Measurements from ENCODE around the gene ADCY3.
A peak's percentile ranks its signal among the peaks of the same experiment; 100 is the strongest.

ADCY3 gene

DNA sequence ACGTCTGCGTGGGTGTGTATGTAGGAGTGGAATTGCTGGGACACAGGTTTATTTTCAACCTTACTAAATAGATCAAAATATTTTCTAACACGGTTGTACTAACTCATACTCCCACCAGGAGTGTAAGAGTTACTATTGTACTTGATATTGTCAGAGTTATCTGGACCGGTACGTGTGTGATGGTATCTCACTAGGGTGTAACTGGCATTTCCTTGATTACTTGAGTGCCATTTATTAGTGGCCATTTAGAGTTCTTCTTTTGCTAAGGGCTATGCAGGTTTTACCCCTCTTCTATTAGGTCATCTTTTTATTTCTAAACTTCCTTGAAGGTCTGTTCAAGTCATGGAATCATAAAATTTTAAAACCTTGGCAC, 93.3 kb downstream of the ADCY3 start:
- DNase-seq = no peak
- Histone ChIP-seq H3K9me3 (no peaks in the 10 kb centered on the region), H3K4me1 (no peaks in the 10 kb centered on the region), H3K36me3 (peaks cover 16% of the 10 kb centered on the region), H3K4me3 (ENCODE audit: low read depth, low read length) (no peak overlapping the region), H3K27me3 (no peaks in the 10 kb centered on the region)
- TF ChIP-seq, protein P1, sequence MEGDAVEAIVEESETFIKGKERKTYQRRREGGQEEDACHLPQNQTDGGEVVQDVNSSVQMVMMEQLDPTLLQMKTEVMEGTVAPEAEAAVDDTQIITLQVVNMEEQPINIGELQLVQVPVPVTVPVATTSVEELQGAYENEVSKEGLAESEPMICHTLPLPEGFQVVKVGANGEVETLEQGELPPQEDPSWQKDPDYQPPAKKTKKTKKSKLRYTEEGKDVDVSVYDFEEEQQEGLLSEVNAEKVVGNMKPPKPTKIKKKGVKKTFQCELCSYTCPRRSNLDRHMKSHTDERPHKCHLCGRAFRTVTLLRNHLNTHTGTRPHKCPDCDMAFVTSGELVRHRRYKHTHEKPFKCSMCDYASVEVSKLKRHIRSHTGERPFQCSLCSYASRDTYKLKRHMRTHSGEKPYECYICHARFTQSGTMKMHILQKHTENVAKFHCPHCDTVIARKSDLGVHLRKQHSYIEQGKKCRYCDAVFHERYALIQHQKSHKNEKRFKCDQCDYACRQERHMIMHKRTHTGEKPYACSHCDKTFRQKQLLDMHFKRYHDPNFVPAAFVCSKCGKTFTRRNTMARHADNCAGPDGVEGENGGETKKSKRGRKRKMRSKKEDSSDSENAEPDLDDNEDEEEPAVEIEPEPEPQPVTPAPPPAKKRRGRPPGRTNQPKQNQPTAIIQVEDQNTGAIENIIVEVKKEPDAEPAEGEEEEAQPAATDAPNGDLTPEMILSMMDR (IDR thresholded peaks at IDR 0.05; ENCODE audit: low read depth, low read length) = no peak

DNA sequence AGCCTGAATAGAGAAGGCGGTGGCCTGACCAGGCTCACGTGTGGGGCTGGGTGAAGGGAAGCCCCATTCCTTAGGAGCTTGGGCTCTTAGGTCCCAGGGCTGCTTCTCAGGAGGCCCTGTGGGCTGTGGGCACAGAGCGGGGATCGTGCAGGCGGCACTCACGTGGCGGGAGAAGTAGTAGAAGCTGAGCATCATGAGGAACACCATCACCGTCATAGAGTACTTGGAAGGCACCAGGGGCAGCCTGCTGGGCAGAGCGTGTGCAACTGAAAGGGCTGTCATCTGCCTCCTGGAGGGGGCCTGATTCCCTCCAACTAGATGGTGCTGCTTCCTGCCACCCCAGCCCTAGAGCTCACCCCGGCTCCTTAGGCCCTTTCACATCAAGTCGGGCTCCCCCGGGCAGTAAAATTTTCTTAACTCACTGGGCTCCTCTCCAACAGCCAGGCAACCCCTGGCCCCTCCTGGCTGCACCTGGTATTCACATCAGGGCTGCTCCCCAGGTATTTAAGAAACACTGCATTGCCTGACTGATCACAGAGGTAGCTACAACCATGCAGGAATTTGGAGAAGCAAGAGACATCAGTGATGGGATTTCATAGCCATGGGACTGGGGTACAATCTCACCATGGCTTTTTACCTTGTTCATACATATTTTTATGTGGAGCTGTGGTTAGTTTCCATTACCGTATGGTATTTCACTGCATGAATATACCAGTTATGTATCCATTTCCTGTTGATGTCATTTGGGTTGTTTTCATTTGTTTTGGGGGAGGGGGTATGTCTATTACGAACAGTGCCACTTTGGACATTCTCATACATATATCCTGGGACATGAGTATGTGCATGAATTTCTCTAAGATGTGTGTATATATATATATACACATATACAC, 93.9 kb downstream of the ADCY3 start:
- Histone ChIP-seq H3K9me3 (no peaks in the 10 kb centered on the region), H3K27me3 (no peaks in the 10 kb centered on the region), H3K36me3 (peaks cover 22% of the 10 kb centered on the region), H3K4me1 (no peaks in the 10 kb centered on the region), H3K4me3 (ENCODE audit: low read depth, low read length) (no peak overlapping the region)
- TF ChIP-seq, protein P1 (IDR thresholded peaks at IDR 0.05; ENCODE audit: low read depth, low read length) = no peak
- no peak for DNase-seq

DNA sequence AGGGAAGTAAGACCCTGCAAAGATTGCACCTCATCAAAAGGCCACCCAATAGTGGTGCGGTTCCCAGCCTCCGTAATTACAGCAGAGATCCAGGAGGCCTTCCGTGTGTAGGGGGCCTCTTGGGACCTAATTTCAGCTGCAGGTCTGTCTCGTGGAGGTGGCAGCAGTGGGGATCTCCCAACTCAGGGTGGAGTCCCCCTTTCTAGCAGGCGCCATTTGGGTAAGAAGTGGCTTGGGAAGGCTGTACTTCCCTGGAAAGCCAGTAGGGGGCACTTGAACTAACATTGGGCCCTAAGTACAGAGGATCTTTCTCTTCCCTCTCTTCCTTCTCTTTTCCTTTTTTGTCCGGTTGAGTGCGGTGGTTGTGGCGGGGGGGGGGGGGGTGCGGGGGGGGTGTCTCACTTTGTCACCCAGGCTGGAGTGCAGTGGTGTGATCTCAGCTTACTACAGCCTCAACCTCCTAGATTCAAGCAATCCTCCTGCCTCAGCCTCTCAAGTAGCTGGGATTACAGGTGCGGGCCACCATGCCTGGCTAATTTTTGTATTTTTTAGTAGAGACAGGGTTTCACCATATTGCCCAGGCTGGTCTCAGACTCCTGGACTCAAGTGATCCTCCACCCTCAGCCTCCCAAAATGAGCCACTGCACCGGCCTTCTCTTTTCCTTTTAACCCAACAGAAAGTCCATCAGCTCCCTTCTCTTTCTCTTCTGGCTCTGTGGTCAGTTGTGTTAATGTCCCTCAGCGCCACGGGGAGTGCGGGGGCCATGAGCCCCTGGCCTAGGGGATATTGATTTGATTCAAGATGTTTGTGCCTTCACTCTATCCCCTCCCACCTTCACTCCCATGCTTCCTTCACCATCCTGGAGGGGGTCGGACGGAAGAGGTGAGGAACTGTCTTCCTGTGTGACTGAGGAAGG, 94.8 kb downstream of the ADCY3 start:
- Histone ChIP-seq H3K4me1 (no peaks in the 10 kb centered on the region), H3K36me3 (peaks cover 31% of the 10 kb centered on the region), H3K4me3 (ENCODE audit: low read depth, low read length) (no peak overlapping the region), H3K9me3 (no peaks in the 10 kb centered on the region), H3K27me3 (no peaks in the 10 kb centered on the region)
- TF ChIP-seq, protein P1 (IDR thresholded peaks at IDR 0.05; ENCODE audit: low read depth, low read length) = peak; percentile 70
- peak; percentile 13 for DNase-seq

DNA sequence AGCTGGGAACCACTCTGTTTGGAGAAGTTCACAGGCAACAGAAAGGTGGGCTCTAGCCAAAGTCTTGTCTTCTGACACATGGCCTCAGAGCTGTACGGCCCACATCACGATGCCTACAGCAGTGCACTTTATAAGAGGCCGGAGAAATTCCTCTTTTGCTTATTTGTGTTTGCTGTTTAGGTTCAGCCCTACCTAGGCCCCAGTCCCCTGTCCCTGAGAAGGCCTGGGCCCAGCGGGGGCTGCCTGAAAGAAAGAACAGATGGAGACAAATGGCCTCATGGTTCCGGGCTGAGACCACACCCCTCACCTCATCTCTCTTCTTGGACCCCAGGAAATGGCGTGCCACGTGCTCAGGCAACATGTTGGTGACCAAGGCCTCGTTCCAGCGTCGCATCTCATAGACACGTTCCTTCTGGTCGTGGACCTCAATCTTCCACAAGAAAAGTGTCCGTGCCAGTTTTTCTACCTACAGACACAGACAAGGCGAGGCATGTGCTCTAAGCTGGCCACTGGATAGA, 95.9 kb downstream of the ADCY3 start:
- peaks cover 39% of the 10 kb centered on the region for H3K36me3 ChIP-seq
- DNase-seq = no peak
- no peak overlapping the region for H3K4me3 ChIP-seq (ENCODE audit: low read depth, low read length)
- H3K4me1 ChIP-seq = no peaks in the 10 kb centered on the region
- no peaks in the 10 kb centered on the region for H3K27me3 ChIP-seq
- TF ChIP-seq, protein P1 (IDR thresholded peaks at IDR 0.05; ENCODE audit: low read depth, low read length) = no peak
- H3K9me3 ChIP-seq = no peaks in the 10 kb centered on the region

DNA sequence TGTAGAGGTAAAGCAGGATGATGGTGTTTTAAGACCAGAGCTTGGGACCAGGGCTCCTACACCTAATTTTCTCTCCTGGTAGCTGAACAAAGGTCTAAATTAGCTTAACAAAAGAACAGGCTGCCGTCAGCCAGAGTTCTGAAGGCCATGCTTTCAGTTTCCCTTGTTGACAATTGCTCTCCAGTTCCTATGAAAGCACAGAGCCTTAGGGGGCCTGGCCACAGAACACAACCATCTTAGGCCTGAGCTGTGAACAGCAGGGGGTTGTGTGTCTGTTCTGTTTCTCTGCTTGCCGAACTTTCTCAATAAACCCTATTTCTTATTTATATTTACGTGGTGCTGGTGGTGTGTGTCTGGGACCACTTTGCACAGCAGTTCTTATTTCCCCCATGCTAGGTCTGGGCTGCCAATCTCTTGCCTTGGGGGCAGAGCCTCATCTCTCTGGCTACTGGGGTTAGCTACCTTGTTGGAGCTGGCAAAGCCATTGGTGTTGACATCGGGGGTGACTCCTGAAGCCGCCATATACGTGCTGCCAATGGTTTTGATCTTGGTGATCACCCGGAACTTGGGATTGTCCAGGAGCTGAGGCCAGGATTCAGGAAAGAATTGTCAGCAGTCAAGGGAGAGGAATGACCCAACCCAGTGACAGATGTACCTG, 97.9 kb downstream of the ADCY3 start:
- Histone ChIP-seq H3K9me3 (no peaks in the 10 kb centered on the region), H3K4me1 (no peaks in the 10 kb centered on the region), H3K4me3 (ENCODE audit: low read depth, low read length) (no peak overlapping the region), H3K36me3 (peaks cover 53% of the 10 kb centered on the region), H3K27me3 (no peaks in the 10 kb centered on the region)
- no peak for DNase-seq
- TF ChIP-seq, protein P1 (IDR thresholded peaks at IDR 0.05; ENCODE audit: low read depth, low read length) = no peak

All from BE2C (cell line).